ENCODE data around the gene GSTA2.

GSTA2 gene

GRCh38 chr6:52736145-52736544, 27.1 kb downstream of the GSTA2 start:
- Histone ChIP-seq H3K4me3 (ENCODE audit: low read length) (no peak overlapping the region), H3K9me3 (ENCODE audit: insufficient read depth, low read depth, low read length) (no peaks in the 10 kb centered on the region; the same call in 1 of the 2 replicates), H3K9ac (ENCODE audit: low read depth, low read length) (no peak overlapping the region), H3K36me3 (ENCODE audit: insufficient read depth, low read length) (no peaks in the 10 kb centered on the region), H3K27me3 (ENCODE audit: insufficient read depth, low read length) (no peaks in the 10 kb centered on the region), H3K4me1 (ENCODE audit: insufficient read depth, low read length) (peaks cover 22% of the 10 kb centered on the region), H3K27ac (ENCODE audit: low read depth, low read length) (peak overlapping the region; percentile 45; the same call in 1 of the 2 replicates)
- 93% methylated on average over 1 of the region's 1 CpG for WGBS

GRCh38 chr6:52735071-52735470, 28.2 kb downstream of the GSTA2 start:
- H3K9me3 ChIP-seq (ENCODE audit: insufficient read depth, low read depth, low read length) = no peaks in the 10 kb centered on the region
- H3K4me3 ChIP-seq (ENCODE audit: low read length) = no peak overlapping the region
- no peak overlapping the region for H3K9ac ChIP-seq (ENCODE audit: low read depth, low read length)
- H3K36me3 ChIP-seq (ENCODE audit: insufficient read depth, low read length) = no peaks in the 10 kb centered on the region
- peaks cover 28% of the 10 kb centered on the region for H3K4me1 ChIP-seq (ENCODE audit: insufficient read depth, low read length)
- WGBS = 93% methylated on average over 6 of the region's 6 CpGs
- H3K27ac ChIP-seq (ENCODE audit: low read depth, low read length) = no peak overlapping the region
- no peaks in the 10 kb centered on the region for H3K27me3 ChIP-seq (ENCODE audit: insufficient read depth, low read length)

- no peak overlapping the region for H3K4me3 ChIP-seq (ENCODE audit: low read length)
- H3K36me3 ChIP-seq (ENCODE audit: insufficient read depth, low read length) = no peaks in the 10 kb centered on the region
- H3K4me1 ChIP-seq (ENCODE audit: insufficient read depth, low read length) = peaks cover 28% of the 10 kb centered on the region
- H3K9ac ChIP-seq (ENCODE audit: low read depth, low read length) = no peak overlapping the region
- no peaks in the 10 kb centered on the region for H3K27me3 ChIP-seq (ENCODE audit: insufficient read depth, low read length)
- H3K9me3 ChIP-seq (ENCODE audit: insufficient read depth, low read depth, low read length) = no peaks in the 10 kb centered on the region
- no peak overlapping the region for H3K27ac ChIP-seq (ENCODE audit: low read depth, low read length)
- WGBS = over 99% methylated on average over 3 of the region's 3 CpGs
These were observed 29.2 kb downstream of the GSTA2 start for GRCh38 chr6:52734072-52734471.

- Histone ChIP-seq H3K27ac (ENCODE audit: low read depth, low read length) (no peak overlapping the region), H3K4me1 (ENCODE audit: insufficient read depth, low read length) (peaks cover 28% of the 10 kb centered on the region), H3K4me3 (ENCODE audit: low read length) (no peak overlapping the region), H3K27me3 (ENCODE audit: insufficient read depth, low read length) (no peaks in the 10 kb centered on the region), H3K36me3 (ENCODE audit: insufficient read depth, low read length) (no peaks in the 10 kb centered on the region), H3K9me3 (ENCODE audit: insufficient read depth, low read depth, low read length) (no peaks in the 10 kb centered on the region), H3K9ac (ENCODE audit: low read depth, low read length) (no peak overlapping the region)
- 97% methylated on average over 1 of the region's 1 CpG for WGBS
These were observed 30.1 kb downstream of the GSTA2 start for GRCh38 chr6:52733172-52733571.

GRCh38 chr6:52731719-52732118, 31.6 kb downstream of the GSTA2 start:
- H3K27ac ChIP-seq (ENCODE audit: low read depth, low read length) = no peak overlapping the region
- peaks cover 28% of the 10 kb centered on the region for H3K4me1 ChIP-seq (ENCODE audit: insufficient read depth, low read length)
- WGBS = 19% methylated on average over 6 of the region's 6 CpGs
- H3K9ac ChIP-seq (ENCODE audit: low read depth, low read length) = no peak overlapping the region
- H3K36me3 ChIP-seq (ENCODE audit: insufficient read depth, low read length) = no peaks in the 10 kb centered on the region
- no peaks in the 10 kb centered on the region for H3K9me3 ChIP-seq (ENCODE audit: insufficient read depth, low read depth, low read length)
- H3K4me3 ChIP-seq (ENCODE audit: low read length) = no peak overlapping the region
- no peaks in the 10 kb centered on the region for H3K27me3 ChIP-seq (ENCODE audit: insufficient read depth, low read length)

GRCh38 chr6:52729576-52729975, 33.7 kb downstream of the GSTA2 start:
- WGBS = 97% methylated on average over 1 of the region's 1 CpG
- Histone ChIP-seq H3K27me3 (ENCODE audit: insufficient read depth, low read length) (no peaks in the 10 kb centered on the region), H3K9ac (ENCODE audit: low read depth, low read length) (no peak overlapping the region), H3K27ac (ENCODE audit: low read depth, low read length) (no peak overlapping the region), H3K9me3 (ENCODE audit: insufficient read depth, low read depth, low read length) (no peaks in the 10 kb centered on the region), H3K4me1 (ENCODE audit: insufficient read depth, low read length) (peaks cover 17% of the 10 kb centered on the region), H3K4me3 (ENCODE audit: low read length) (no peak overlapping the region), H3K36me3 (ENCODE audit: insufficient read depth, low read length) (no peaks in the 10 kb centered on the region)

GRCh38 chr6:52728394-52728793, 34.9 kb downstream of the GSTA2 start:
- Histone ChIP-seq H3K4me1 (ENCODE audit: insufficient read depth, low read length) (peaks cover 17% of the 10 kb centered on the region), H3K27me3 (ENCODE audit: insufficient read depth, low read length) (no peaks in the 10 kb centered on the region), H3K27ac (ENCODE audit: low read depth, low read length) (no peak overlapping the region), H3K36me3 (ENCODE audit: insufficient read depth, low read length) (no peaks in the 10 kb centered on the region), H3K4me3 (ENCODE audit: low read length) (no peak overlapping the region), H3K9me3 (ENCODE audit: insufficient read depth, low read depth, low read length) (no peaks in the 10 kb centered on the region), H3K9ac (ENCODE audit: low read depth, low read length) (no peak overlapping the region)
- WGBS = 76% methylated on average over 3 of the region's 3 CpGs

- 97% methylated on average over 2 of the region's 2 CpGs for WGBS
- no peak overlapping the region for H3K9ac ChIP-seq (ENCODE audit: low read depth, low read length)
These were observed 35.4 kb downstream of the GSTA2 start for GRCh38 chr6:52727908-52728307.

GRCh38 chr6:52726741-52727535, 36.3 kb downstream of the GSTA2 start:
- Histone ChIP-seq H3K4me1 (ENCODE audit: insufficient read depth, low read length) (peaks cover 14% of the 10 kb centered on the region), H3K36me3 (ENCODE audit: insufficient read depth, low read length) (no peaks in the 10 kb centered on the region), H3K9ac (ENCODE audit: low read depth, low read length) (no peak overlapping the region), H3K27me3 (ENCODE audit: insufficient read depth, low read length) (no peaks in the 10 kb centered on the region), H3K27ac (ENCODE audit: low read depth, low read length) (no peak overlapping the region), H3K4me3 (ENCODE audit: low read length) (no peak overlapping the region), H3K9me3 (ENCODE audit: insufficient read depth, low read depth, low read length) (no peaks in the 10 kb centered on the region)
- WGBS = 92% methylated on average over 13 of the region's 15 CpGs

More at GRCh38 chr6:52727908-52728307, 35.4 kb downstream of the GSTA2 start:
- no peak overlapping the region for H3K27ac ChIP-seq (ENCODE audit: low read depth, low read length)
- no peak overlapping the region for H3K4me3 ChIP-seq (ENCODE audit: low read length)
- no peaks in the 10 kb centered on the region for H3K9me3 ChIP-seq (ENCODE audit: insufficient read depth, low read depth, low read length)
- no peaks in the 10 kb centered on the region for H3K27me3 ChIP-seq (ENCODE audit: insufficient read depth, low read length)
- peaks cover 17% of the 10 kb centered on the region for H3K4me1 ChIP-seq (ENCODE audit: insufficient read depth, low read length)
- no peaks in the 10 kb centered on the region for H3K36me3 ChIP-seq (ENCODE audit: insufficient read depth, low read length)

GRCh38 chr6:52726193-52726542, 37.1 kb downstream of the GSTA2 start:
- 90% methylated on average over 1 of the region's 2 CpGs for WGBS
- H3K4me3 ChIP-seq (ENCODE audit: low read length) = no peak overlapping the region
- H3K27ac ChIP-seq (ENCODE audit: low read depth, low read length) = no peak overlapping the region
- H3K9me3 ChIP-seq (ENCODE audit: insufficient read depth, low read depth, low read length) = no peaks in the 10 kb centered on the region
- H3K4me1 ChIP-seq (ENCODE audit: insufficient read depth, low read length) = peaks cover 6% of the 10 kb centered on the region
- no peak overlapping the region for H3K9ac ChIP-seq (ENCODE audit: low read depth, low read length)
- H3K27me3 ChIP-seq (ENCODE audit: insufficient read depth, low read length) = no peaks in the 10 kb centered on the region
- H3K36me3 ChIP-seq (ENCODE audit: insufficient read depth, low read length) = no peaks in the 10 kb centered on the region

GRCh38 chr6:52725535-52726192, 37.6 kb downstream of the GSTA2 start:
- no peaks in the 10 kb centered on the region for H3K36me3 ChIP-seq (ENCODE audit: insufficient read depth, low read length)
- no peak overlapping the region for H3K27ac ChIP-seq (ENCODE audit: low read depth, low read length)
- 94% methylated on average over 2 of the region's 2 CpGs for WGBS

More at GRCh38 chr6:52725535-52726192, 37.6 kb downstream of the GSTA2 start:
- Histone ChIP-seq H3K9me3 (ENCODE audit: insufficient read depth, low read depth, low read length) (no peaks in the 10 kb centered on the region), H3K4me1 (ENCODE audit: insufficient read depth, low read length) (peaks cover under 1% of the 10 kb centered on the region), H3K9ac (ENCODE audit: low read depth, low read length) (no peak overlapping the region), H3K27me3 (ENCODE audit: insufficient read depth, low read length) (no peaks in the 10 kb centered on the region), H3K4me3 (ENCODE audit: low read length) (no peak overlapping the region)
